Vagina (tissue), 2 donors: Measurements from ENCODE around the gene IRAG1.

Source experiments
- CTCF ChIP-seq, 3 experiments: fragments of 450-650 bp in 2 of 3; fragments of 200-600 bp in 1 of 3; sonication (generic) in 1 of 3; IDR thresholded peaks; one replicate each; pipeline ENCODE4 v1.5.1; 2017 to 2019; ENCODE audit warnings: antibody characterized with exemption in 3 of 3, mild to moderate bottlenecking in 2 of 3, moderate library complexity in 2 of 3
- POLR2A ChIP-seq, 2 donors: fragments of 450-650 bp; IDR thresholded peaks; one replicate each; pipeline ENCODE4 v1.6.1; 2017; ENCODE audit warnings: antibody characterized with exemption in 2 of 2, mild to moderate bottlenecking in 2 of 2, moderate library complexity in 2 of 2
- POLR2AphosphoS5 ChIP-seq, 2 donors: sonication (generic); formaldehyde crosslinking; IDR thresholded peaks; one replicate each; pipeline ENCODE4 v1.9.0; 2017; ENCODE audit warnings: antibody characterized with exemption in 2 of 2, mild to moderate bottlenecking in 2 of 2, low read depth in 1 of 2; ENCODE audit not compliant: insufficient read depth in 1 of 2

- TF ChIP-seq CTCF (IDR thresholded peaks at IDR 0.05) (no peak), POLR2AphosphoS5 (IDR thresholded peaks at IDR 0.05; ENCODE audit: insufficient read depth in 1 of 2, low read depth in 1 of 2) (no peak), POLR2A (IDR thresholded peaks at IDR 0.05) (no peak)
These were observed 31.8 kb upstream of the IRAG1 start for GRCh38 chr11:10725114-10725906.
